HG02938 (cell line): ENCODE results near the gene SYT17.
"Not testable (repeated sequence)": the region's sequence is repeated elsewhere in the genome, so short reads cannot be mapped to it uniquely, and the experiment has no call there.

Source experiments
- ATAC-seq: cut with Tn5 transposase; IDR thresholded peaks from one replicate; pipeline ENCODE4 v1.9.1; 2021; ENCODE audit warnings: mild to moderate bottlenecking, moderate library complexity; ENCODE audit not compliant: unreplicated experiment

Gene SYT17

GRCh38 chr16:19173059-19173458, 5.0 kb downstream of the SYT17 start:
- no peak for ATAC-seq

- no peak for ATAC-seq
These were observed 5.8 kb downstream of the SYT17 start for GRCh38 chr16:19173649-19174383.

GRCh38 chr16:19174478-19174877, 6.4 kb downstream of the SYT17 start:
- no peak for ATAC-seq

- ATAC-seq, result no peak
These were observed 7.6 kb downstream of the SYT17 start for GRCh38 chr16:19175492-19176262.

GRCh38 chr16:19177111-19177739, 9.2 kb downstream of the SYT17 start:
- no peak for ATAC-seq

GRCh38 chr16:19179546-19180490, 11.8 kb downstream of the SYT17 start:
- no peak for ATAC-seq

- ATAC-seq, result no peak
These were observed 12.7 kb downstream of the SYT17 start for GRCh38 chr16:19180741-19181140.

- ATAC-seq, result no peak
These were observed 14.4 kb downstream of the SYT17 start for GRCh38 chr16:19182481-19182880.

- ATAC-seq, result no peak
These were observed 15.1 kb downstream of the SYT17 start for GRCh38 chr16:19183187-19183586.

- no peak for ATAC-seq
These were observed 16.9 kb downstream of the SYT17 start for GRCh38 chr16:19184823-19185509.

- ATAC-seq, result no peak
These were observed 17.4 kb downstream of the SYT17 start for GRCh38 chr16:19185510-19185851.

GRCh38 chr16:19186408-19186807, 18.4 kb downstream of the SYT17 start:
- no peak for ATAC-seq

GRCh38 chr16:19187961-19188360, 19.9 kb downstream of the SYT17 start:
- not testable (repeated sequence) for ATAC-seq

- no peak for ATAC-seq
These were observed 20.4 kb downstream of the SYT17 start for GRCh38 chr16:19188406-19188805.

GRCh38 chr16:19192865-19193264, 24.8 kb downstream of the SYT17 start:
- no peak for ATAC-seq

GRCh38 chr16:19196871-19197270, 28.8 kb downstream of the SYT17 start:
- no peak for ATAC-seq

- ATAC-seq, result no peak
These were observed 35.4 kb downstream of the SYT17 start for GRCh38 chr16:19203374-19203966.

- peak; percentile 74 for ATAC-seq
These were observed 42.4 kb downstream of the SYT17 start for GRCh38 chr16:19210280-19210924.

- peak; percentile 23 for ATAC-seq
These were observed 42.9 kb downstream of the SYT17 start for GRCh38 chr16:19210968-19211367.
